ENCODE data around the gene GHSR. TPM values are rescaled to one million over a fixed set of nuclear protein-coding genes. Genes with fewer than 3 reads are reported as not detected.
"Not testable (repeated sequence)": the region's sequence is repeated elsewhere in the genome, so short reads cannot be mapped to it uniquely, and the experiment has no call there.

The GHSR gene
- total RNA-seq, result not detected in 2 replicates
- long read RNA-seq, result 0 reads

GRCh38 chr3:172447611-172448579 is at the start of gene GHSR:
GHSR (minus strand) TSS chr3:172448456; CDS start chr3:172448413, 43 bp downstream.
- Mint-ChIP-seq H3K36me3 (ENCODE audit: unreplicated experiment) (peaks cover 5% of the 10 kb centered on the region), H3K4me1 (ENCODE audit: unreplicated experiment) (peaks cover 5% of the 10 kb centered on the region), H3K9me3 (ENCODE audit: unreplicated experiment) (peaks cover 11% of the 10 kb centered on the region), H3K27me3 (ENCODE audit: unreplicated experiment) (peaks cover 70% of the 10 kb centered on the region), H3K4me3 (ENCODE audit: unreplicated experiment) (no peak within 1 kb of the TSS), H3K27ac (ENCODE audit: unreplicated experiment) (no peak within 1 kb of the TSS)
- no peak for TF ChIP-seq CTCF (IDR thresholded peaks at IDR 0.05)
- no peak for DNase-seq (ENCODE audit: extremely low spot score, unreplicated experiment)

GRCh38 chr3:172490198-172490669 is 42.0 kb upstream of the GHSR start:
- peak; percentile 88 for TF ChIP-seq CTCF (IDR thresholded peaks at IDR 0.05)
- not testable (repeated sequence) for H3K27ac Mint-ChIP-seq (ENCODE audit: unreplicated experiment); H3K9me3 Mint-ChIP-seq (ENCODE audit: unreplicated experiment); H3K4me1 Mint-ChIP-seq (ENCODE audit: unreplicated experiment); DNase-seq (ENCODE audit: extremely low spot score, unreplicated experiment); H3K4me3 Mint-ChIP-seq (ENCODE audit: unreplicated experiment)
- peaks cover 58% of the 10 kb centered on the region for H3K27me3 Mint-ChIP-seq (ENCODE audit: unreplicated experiment)
- H3K36me3 Mint-ChIP-seq (ENCODE audit: unreplicated experiment), result peaks cover 12% of the 10 kb centered on the region

GRCh38 chr3:172478116-172478515 is 29.9 kb upstream of the GHSR start:
- TF ChIP-seq CTCF (IDR thresholded peaks at IDR 0.05), result no peak
- Mint-ChIP-seq H3K4me1 (ENCODE audit: unreplicated experiment) (peaks cover 13% of the 10 kb centered on the region), H3K4me3 (ENCODE audit: unreplicated experiment) (no peak overlapping the region), H3K9me3 (ENCODE audit: unreplicated experiment) (no peaks in the 10 kb centered on the region), H3K27ac (ENCODE audit: unreplicated experiment) (no peak overlapping the region), H3K27me3 (ENCODE audit: unreplicated experiment) (peaks cover 31% of the 10 kb centered on the region), H3K36me3 (ENCODE audit: unreplicated experiment) (no peaks in the 10 kb centered on the region)
- no peak for DNase-seq (ENCODE audit: extremely low spot score, unreplicated experiment)

GRCh38 chr3:172476347-172476746 is 28.1 kb upstream of the GHSR start:
- H3K36me3 Mint-ChIP-seq (ENCODE audit: unreplicated experiment), result peaks cover 2% of the 10 kb centered on the region
- peaks cover 13% of the 10 kb centered on the region for H3K4me1 Mint-ChIP-seq (ENCODE audit: unreplicated experiment)
- no peak overlapping the region for H3K27ac Mint-ChIP-seq (ENCODE audit: unreplicated experiment)
- TF ChIP-seq CTCF (IDR thresholded peaks at IDR 0.05), result no peak
- peaks cover 18% of the 10 kb centered on the region for H3K27me3 Mint-ChIP-seq (ENCODE audit: unreplicated experiment)
- DNase-seq (ENCODE audit: extremely low spot score, unreplicated experiment), result no peak
- H3K9me3 Mint-ChIP-seq (ENCODE audit: unreplicated experiment), result peaks cover 7% of the 10 kb centered on the region
- H3K4me3 Mint-ChIP-seq (ENCODE audit: unreplicated experiment), result peak overlapping the region; percentile 79

GRCh38 chr3:172475703-172476102 is 27.4 kb upstream of the GHSR start:
- Mint-ChIP-seq H3K9me3 (ENCODE audit: unreplicated experiment) (peaks cover 7% of the 10 kb centered on the region), H3K4me3 (ENCODE audit: unreplicated experiment) (no peak overlapping the region), H3K27me3 (ENCODE audit: unreplicated experiment) (peaks cover 11% of the 10 kb centered on the region), H3K36me3 (ENCODE audit: unreplicated experiment) (peaks cover 2% of the 10 kb centered on the region), H3K4me1 (ENCODE audit: unreplicated experiment) (peaks cover 15% of the 10 kb centered on the region), H3K27ac (ENCODE audit: unreplicated experiment) (no peak overlapping the region)
- no peak for DNase-seq (ENCODE audit: extremely low spot score, unreplicated experiment)
- no peak for TF ChIP-seq CTCF (IDR thresholded peaks at IDR 0.05)
